GM23338 (cell line): Measurements from ENCODE around the gene TASP1. TPM values are rescaled to one million over a fixed set of nuclear protein-coding genes. Genes with fewer than 3 reads are reported as not detected.

ENCODE experiments used
- CTCF ChIP-seq, 2 experiments: fragments of 200-600 bp in 1 of 2; sonication (generic) in 1 of 2; conservative IDR thresholded peaks; 2 replicates each; pipeline versions ENCODE4 v1.5.1 to v1.6.1; 2016 to 2017; ENCODE audit warnings: antibody characterized with exemption in 2 of 2, low read depth in 2 of 2, mild to moderate bottlenecking in 2 of 2, moderate library complexity in 1 of 2
- ETS1 ChIP-seq: IDR thresholded peaks from 2 replicates; pipeline ENCODE4 v1.6.1; 2016; ENCODE audit warnings: antibody characterized with exemption
- JUNB ChIP-seq: IDR thresholded peaks from one replicate; pipeline ENCODE4 v1.6.1; 2016; ENCODE audit warnings: antibody characterized with exemption; ENCODE audit not compliant: unreplicated experiment
- NANOG ChIP-seq: IDR thresholded peaks from 2 replicates; pipeline ENCODE4 v1.6.1; 2016; ENCODE audit warnings: antibody characterized with exemption, borderline replicate concordance
- POLR2AphosphoS5 ChIP-seq: IDR thresholded peaks from 2 replicates; pipeline ENCODE4 v1.6.1; 2016; ENCODE audit warnings: antibody characterized with exemption, low read depth
- STAT1 ChIP-seq: IDR thresholded peaks from one replicate; pipeline ENCODE4 v1.6.1; 2016; ENCODE audit warnings: antibody characterized with exemption; ENCODE audit not compliant: unreplicated experiment
- ZNF114 ChIP-seq: fragments of 250-450 bp; sonication (Bioruptor Pico); IDR thresholded peaks from 2 replicates; pipeline ENCODE4 v1.5.0; 2020; ENCODE audit warnings: mild to moderate bottlenecking, moderate library complexity
- ZNF331 ChIP-seq: fragments of 250-450 bp; sonication (Bioruptor Pico); IDR thresholded peaks from 2 replicates; pipeline ENCODE4 v1.5.0; 2020; ENCODE audit warnings: low read depth, mild to moderate bottlenecking, moderate library complexity
- ZNF462 ChIP-seq: fragments of 250-450 bp; sonication (Bioruptor Pico); IDR thresholded peaks from 2 replicates; pipeline ENCODE4 v1.5.0; 2020; ENCODE audit warnings: mild to moderate bottlenecking, moderate library complexity
- polyA plus RNA-seq: library from polyadenylated mRNA; unstranded; fragments of >200 nt; fragmentation: Nextera tagmentation; extraction: Ambion mirVana; gene quantifications from 2 replicates; pipeline ENCODE4 v1.2.1, GENCODE V29; 2016
- total RNA-seq: library from RNA; depleted of rRNA; stranded (reverse); fragments of >200 nt; shearing (Covaris generic); gene quantifications from 2 replicates; pipeline ENCODE4 v1.2.3, GENCODE V29; 2014

TASP1 gene
- total and polyA plus RNA-seq, 2 experiments from 2014 or later: 9.7 to 9.8 TPM

- TF ChIP-seq ZNF462 (no peak), ETS1 (no peak), CTCF (conservative IDR thresholded peaks at IDR 0.05; ENCODE audit: low read depth in 2 of 2) (no peak), STAT1 (no peak), ZNF331 (no peak), ZNF114 (no peak), JUNB (no peak), POLR2AphosphoS5 (no peak), NANOG (no peak)
Observed at GRCh38 chr20:13661070-13661685, 22.4 kb upstream of the TASP1 start (continued).
